Retinal pigment epithelial cell (primary cell): Measurements from ENCODE around the gene SPEF1.

Experiments
- DNase-seq: peaks from one replicate; pipeline ENCODE4 v3.0.0-alpha.2; 2010; ENCODE audit warnings: low read depth
- H3K4me3 ChIP-seq: 2 replicates; pipeline ENCODE4 v1.5.1; 2011; ENCODE audit warnings: mild to moderate bottlenecking, low read length, control low read depth, moderate library complexity
- CTCF ChIP-seq: conservative IDR thresholded peaks from 2 replicates; pipeline ENCODE4 v1.5.1; 2011; ENCODE audit warnings: low read depth, low read length, control low read depth, inconsistent platforms

The SPEF1 gene

GRCh38 chr20:3783068-3783489, 1.8 kb upstream of the SPEF1 start:
- H3K4me3 ChIP-seq, result no peak overlapping the region
- DNase-seq, result no peak
- TF ChIP-seq CTCF, result no peak

- no peak for DNase-seq
- TF ChIP-seq CTCF, result no peak
- no peak overlapping the region for H3K4me3 ChIP-seq
Observed at GRCh38 chr20:3782597-3782996, 1.3 kb upstream of the SPEF1 start.

GRCh38 chr20:3778976-3779375, 2.3 kb downstream of the SPEF1 start:
- no peak for TF ChIP-seq CTCF
- DNase-seq, result no peak
- H3K4me3 ChIP-seq, result no peak overlapping the region

- H3K4me3 ChIP-seq, result peak overlapping the region; percentile 51
- peak; percentile 11 for TF ChIP-seq CTCF
- DNase-seq, result no peak
Observed at GRCh38 chr20:3777716-3778629, 3.3 kb downstream of the SPEF1 start.

- peak overlapping the region; percentile 51 for H3K4me3 ChIP-seq
- no peak for DNase-seq
- no peak for TF ChIP-seq CTCF
Observed at GRCh38 chr20:3777381-3777715, 3.9 kb downstream of the SPEF1 start.

GRCh38 chr20:3775457-3776108, 5.7 kb downstream of the SPEF1 start:
- TF ChIP-seq CTCF, result no peak
- DNase-seq, result no peak
- no peak overlapping the region for H3K4me3 ChIP-seq
